Putamen (tissue), 1 donor: Measurements from ENCODE around the gene MAGIX.
"Not testable (repeated sequence)": the region's sequence is repeated elsewhere in the genome, so short reads cannot be mapped to it uniquely, and the experiment has no call there.

Source experiments
- DNase-seq: peaks from one replicate; pipeline ENCODE4 v3.0.0-alpha.2; 2016; ENCODE audit warnings: low spot score

The MAGIX gene

GRCh38 chrX:49160908-49161307, 1.6 kb upstream of the MAGIX start:
- DNase-seq: no peak

GRCh38 chrX:49161632-49162031, 926 bp upstream of the MAGIX start:
- no peak for DNase-seq

GRCh38 chrX:49163555-49164419, 1.2 kb downstream of the MAGIX start:
- peak; percentile 86 for DNase-seq

- DNase-seq: no peak
Measured at GRCh38 chrX:49164589-49165360, 2.2 kb downstream of the MAGIX start.

GRCh38 chrX:49165901-49166881, 3.6 kb downstream of the MAGIX start:
- DNase-seq: peak; percentile 46

GRCh38 chrX:49166914-49167739, 4.6 kb downstream of the MAGIX start:
- no peak for DNase-seq

GRCh38 chrX:49167740-49168108, 5.2 kb downstream of the MAGIX start:
- no peak for DNase-seq

GRCh38 chrX:49171752-49172279, 9.3 kb downstream of the MAGIX start, which contains the start of gene PLP2:
Gene PLP2, plus strand, starts transcription at chrX:49171898. Its CDS starts 103 bp downstream, at chrX:49172001.
- DNase-seq: no peak

- no peak for DNase-seq
Measured at GRCh38 chrX:49172280-49172780, 9.8 kb downstream of the MAGIX start.

GRCh38 chrX:49173544-49173943, 11.0 kb downstream of the MAGIX start:
- not testable (repeated sequence) for DNase-seq

GRCh38 chrX:49174723-49175122, 12.2 kb downstream of the MAGIX start:
- DNase-seq: no peak

GRCh38 chrX:49175435-49176274, 13.1 kb downstream of the MAGIX start:
- no peak for DNase-seq

GRCh38 chrX:49176421-49177326, 14.1 kb downstream of the MAGIX start:
- DNase-seq: no peak

GRCh38 chrX:49177338-49177833, 14.8 kb downstream of the MAGIX start:
- no peak for DNase-seq

- DNase-seq: no peak
Measured at GRCh38 chrX:49177873-49178480, 15.4 kb downstream of the MAGIX start.

GRCh38 chrX:49178537-49178936, 16.0 kb downstream of the MAGIX start:
- no peak for DNase-seq

- DNase-seq: no peak
Measured at GRCh38 chrX:49179358-49179757, 16.8 kb downstream of the MAGIX start.
